Measurements from ENCODE around the gene SLC35D1. TPM values are rescaled to one million over a fixed set of nuclear protein-coding genes. Genes with fewer than 3 reads are reported as not detected.

The SLC35D1 gene
- total RNA-seq, 2 experiments from 2014 or later = 10.8 to 13.1 TPM

DNA sequence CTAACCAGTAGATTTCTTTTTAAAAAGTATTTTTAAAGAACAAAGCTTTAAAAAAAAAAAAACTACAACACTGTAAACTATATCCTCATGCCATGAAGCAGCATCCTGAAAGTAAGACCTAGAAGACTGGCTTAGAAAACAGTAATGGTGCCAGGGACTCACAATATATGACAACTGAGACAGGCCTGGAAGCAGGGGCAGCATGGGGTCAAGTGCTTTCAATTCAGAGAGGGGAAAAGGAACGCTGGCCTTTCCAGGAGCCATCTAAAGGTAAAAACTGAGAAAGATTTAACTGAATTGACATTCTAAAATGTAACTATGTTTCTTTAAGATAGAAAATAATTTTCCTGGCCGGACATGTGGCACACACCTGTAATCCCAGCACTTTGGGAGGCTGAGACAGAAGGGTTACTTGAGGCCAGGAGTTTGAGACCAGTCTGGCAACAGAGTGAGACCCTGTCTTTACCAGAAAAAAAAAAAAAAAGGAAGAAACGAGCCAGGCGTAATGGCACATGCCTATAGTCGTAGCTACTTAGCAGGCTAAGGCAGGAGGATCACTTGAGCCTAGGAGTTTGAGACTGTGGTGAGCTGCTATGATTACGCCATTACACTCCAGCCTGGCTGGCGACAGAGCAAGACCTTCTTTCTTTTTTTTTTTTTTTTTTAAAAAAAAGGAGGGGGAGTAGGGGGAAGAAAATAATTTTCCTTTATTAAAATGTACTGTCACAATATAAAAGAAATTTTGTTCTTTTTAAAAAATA lies 54.1 kb downstream of the SLC35D1 start:
- ChIA-PET CTCF (ENCODE audit: unreplicated experiment) (interaction anchor here (0.6 kb wide), 1 partner anchor 1101 kb away, joined by 3 read pairs; no protein-coding TSS in a partner anchor), POLR2A (interaction anchor here (0.5 to 1.4 kb wide), 11 partner anchors 11 to 1600 kb away, joined by 3 to 6 read pairs (median 3); no protein-coding TSS in a partner anchor)
- H3K4me1 ChIP-seq (ENCODE audit: insufficient read depth, low read length, poor library complexity, severe bottlenecking) = peaks cover 25% of the 10 kb centered on the region
- H3K9me3 ChIP-seq (ENCODE audit: low read length) = no peaks in the 10 kb centered on the region
- no peak for DNase-seq (ENCODE audit: low spot score)
- no peaks in the 10 kb centered on the region for H3K79me2 ChIP-seq (ENCODE audit: insufficient read depth, low read depth, low read length)
- BruUV-seq (replicated peaks) = no TSS peak
- intact Hi-C loops (cut with micrococcal nuclease; ENCODE audit: unreplicated experiment) = no loop called here
- H3K4me3 ChIP-seq (ENCODE audit: low read depth, low read length, poor library complexity, severe bottlenecking) = no peak overlapping the region
- no peaks in the 10 kb centered on the region for H4K20me1 ChIP-seq (ENCODE audit: insufficient read depth, low read length)
- H3K36me3 ChIP-seq (ENCODE audit: insufficient read depth, low read length) = peaks cover 62% of the 10 kb centered on the region
- no peak overlapping the region for H2AFZ ChIP-seq (ENCODE audit: low read length)
- H3K9me2 ChIP-seq (ENCODE audit: insufficient read depth, low read length) = peaks cover 5% of the 10 kb centered on the region; the same call in 1 of the 2 replicates
- TF ChIP-seq EZH2phosphoT487 (IDR thresholded peaks at IDR 0.05; ENCODE audit: borderline replicate concordance, low read depth, low read length) = no peak
- no peak for TF ChIP-seq CTCF (conservative IDR thresholded peaks at IDR 0.05; ENCODE audit: low read length)
- no peak overlapping the region for H3K4me2 ChIP-seq (ENCODE audit: low read length)
- H3K27ac ChIP-seq (ENCODE audit: low read depth, low read length, poor library complexity, severe bottlenecking) = no peak overlapping the region

- no peak for TF ChIP-seq EZH2phosphoT487 (IDR thresholded peaks at IDR 0.05; ENCODE audit: borderline replicate concordance, low read depth, low read length)
- TF ChIP-seq CTCF (conservative IDR thresholded peaks at IDR 0.05; ENCODE audit: low read length) = no peak
- Histone ChIP-seq H3K27ac (ENCODE audit: low read depth, low read length, poor library complexity, severe bottlenecking) (no peak overlapping the region), H3K4me3 (ENCODE audit: low read depth, low read length, poor library complexity, severe bottlenecking) (no peak overlapping the region), H3K36me3 (ENCODE audit: insufficient read depth, low read length) (peaks cover 57% of the 10 kb centered on the region), H3K4me2 (ENCODE audit: low read length) (no peak overlapping the region), H3K9me2 (ENCODE audit: insufficient read depth, low read length) (peaks cover 5% of the 10 kb centered on the region; the same call in 1 of the 2 replicates), H4K20me1 (ENCODE audit: insufficient read depth, low read length) (no peaks in the 10 kb centered on the region), H3K4me1 (ENCODE audit: insufficient read depth, low read length, poor library complexity, severe bottlenecking) (peaks cover 26% of the 10 kb centered on the region), H3K79me2 (ENCODE audit: insufficient read depth, low read depth, low read length) (no peaks in the 10 kb centered on the region), H3K9me3 (ENCODE audit: low read length) (no peaks in the 10 kb centered on the region), H2AFZ (ENCODE audit: low read length) (no peak overlapping the region)
- no TSS peak for BruUV-seq (replicated peaks)
- intact Hi-C loops (cut with micrococcal nuclease; ENCODE audit: unreplicated experiment) = no loop called here
- no peak for DNase-seq (ENCODE audit: low spot score)
- ChIA-PET POLR2A (interaction anchor here (0.5 to 1.4 kb wide), 8 partner anchors 14 to 487 kb away, joined by 3 to 4 read pairs (median 3); no protein-coding TSS in a partner anchor), CTCF (ENCODE audit: unreplicated experiment) (no interaction called here)
These were observed 55.0 kb downstream of the SLC35D1 start for GRCh38 chr1:66998972-66999371.
